ENCODE data around the gene TOGARAM1.

Gene TOGARAM1

GRCh38 chr14:45094275-45094674, 132.3 kb downstream of the TOGARAM1 start:
- no peak for DNase-seq

- no peak for DNase-seq
Measured at GRCh38 chr14:45095143-45095542, 133.2 kb downstream of the TOGARAM1 start.

- DNase-seq: no peak
Measured at GRCh38 chr14:45096218-45096617, 134.2 kb downstream of the TOGARAM1 start.

GRCh38 chr14:45103806-45104205, 141.8 kb downstream of the TOGARAM1 start:
- DNase-seq: no peak

- DNase-seq: no peak
Measured at GRCh38 chr14:45104561-45104960, 142.6 kb downstream of the TOGARAM1 start.

GRCh38 chr14:45112896-45113781, 151.1 kb downstream of the TOGARAM1 start:
- DNase-seq: no peak

- no peak for DNase-seq
Measured at GRCh38 chr14:45114327-45114726, 152.3 kb downstream of the TOGARAM1 start.

GRCh38 chr14:45118594-45118993, 156.6 kb downstream of the TOGARAM1 start:
- no peak for DNase-seq

- DNase-seq: no peak
Measured at GRCh38 chr14:45120096-45120495, 158.1 kb downstream of the TOGARAM1 start.

- DNase-seq: no peak
Measured at GRCh38 chr14:45123271-45123670, 161.3 kb downstream of the TOGARAM1 start.

Measured in suppressor macrophage treated with lipopolysaccharide for 1 hour (primary cell).